B cell (primary cell): Measurements from ENCODE around the gene C11orf86. TPM values are rescaled to one million over a fixed set of nuclear protein-coding genes. Genes with fewer than 3 reads are reported as not detected.

Experiments
- ATAC-seq: fragments of 200-7000 bp; cut with Tn5 transposase; one replicate; pipeline ENCODE4 v1.10.0; 2021; ENCODE audit warnings: low read depth, mild to moderate bottlenecking, moderate number of reproducible peaks, moderate library complexity
- CTCF ChIA-PET: fragments of 350-600 bp; sonication (Branson Sonifier 250); formaldehyde crosslinking; loops from one replicate; lab custom pipeline; 2021; ENCODE audit warnings: antibody characterized with exemption, inconsistent platforms; lab: Charles Lee
- POLR2A ChIA-PET: fragments of 350-600 bp; sonication (Branson Sonifier 250); formaldehyde crosslinking; loops from one replicate; lab custom pipeline; 2021; ENCODE audit warnings: antibody characterized with exemption; lab: Charles Lee
- DNase-seq: peaks from one replicate; pipeline ENCODE4 v3.0.0; 2013
- H2AFZ ChIP-seq: 2 replicates; pipeline ENCODE4 v1.6.1; 2012; ENCODE audit warnings: mild to moderate bottlenecking, low read depth, low read length; ENCODE audit not compliant: insufficient read depth, poor library complexity, severe bottlenecking
- H3K27ac ChIP-seq, 2 donors: 1 replicate in 1 of 2; 2 replicates in 1 of 2; pipeline ENCODE4 v1.5.1; 2012 to 2013; ENCODE audit warnings: low read length in 2 of 2, mild to moderate bottlenecking in 2 of 2, moderate library complexity in 1 of 2
- H3K27me3 ChIP-seq, 4 experiments: fragments of 200-600 bp in 1 of 4; sonication (generic) in 1 of 4; replicated peaks in 1 of 4; 1 replicate in 2 of 4; 2 replicates in 2 of 4; pipeline versions ENCODE4 v1.6.1 to v1.7.0; 2013 to 2016; ENCODE audit warnings: low read length in 3 of 4, mild to moderate bottlenecking in 2 of 4, mixed read lengths in 1 of 4, moderate library complexity in 1 of 4; ENCODE audit not compliant: insufficient read depth in 4 of 4, control insufficient read depth in 3 of 4; ENCODE audit errors: control extremely low read depth in 1 of 4
- H3K36me3 ChIP-seq, 2 experiments: replicated peaks in 1 of 2; 1 replicate in 1 of 2; 2 replicates in 1 of 2; pipeline versions ENCODE4 v1.6.1 to v1.7.1; 2013; ENCODE audit warnings: low read length in 1 of 2; ENCODE audit not compliant: insufficient read depth in 2 of 2, control insufficient read depth in 1 of 2; ENCODE audit errors: control extremely low read depth in 1 of 2, extremely low read depth in 1 of 2
- H3K4me1 ChIP-seq, 2 donors: fragments of 200-600 bp in 1 of 2; sonication (generic) in 1 of 2; 1 replicate in 1 of 2; 2 replicates in 1 of 2; pipeline versions ENCODE4 v1.5.1 to v1.6.1; 2013 to 2017; ENCODE audit warnings: low read length in 2 of 2; ENCODE audit not compliant: control insufficient read depth in 2 of 2, insufficient read depth in 2 of 2
- H3K4me2 ChIP-seq: replicated peaks from 2 replicates; pipeline ENCODE3; 2012; ENCODE audit warnings: mild to moderate bottlenecking, low read depth, low read length; ENCODE audit not compliant: poor library complexity, severe bottlenecking
- H3K4me3 ChIP-seq, 5 experiments: fragments of 200-600 bp in 1 of 5; sonication (generic) in 1 of 5; 1 replicate in 3 of 5; 2 replicates in 2 of 5; pipeline versions ENCODE4 v1.5.1 to v1.7.0; 2011 to 2016; ENCODE audit warnings: low read length in 4 of 5, mild to moderate bottlenecking in 4 of 5, low read depth in 2 of 5, control low read depth in 1 of 5, moderate library complexity in 1 of 5; ENCODE audit not compliant: insufficient read depth in 1 of 5; ENCODE audit errors: control extremely low read depth in 1 of 5, extremely low read depth in 1 of 5
- H3K79me2 ChIP-seq: fragments of 200-600 bp; sonication (generic); one replicate; pipeline ENCODE4 v1.6.0; 2016; ENCODE audit warnings: low read length; ENCODE audit not compliant: control insufficient read depth, insufficient read depth
- H3K9ac ChIP-seq: fragments of 200-600 bp; sonication (generic); 2 replicates; pipeline ENCODE4 v1.6.1; 2017; ENCODE audit warnings: mild to moderate bottlenecking, low read length, moderate library complexity
- H3K9me3 ChIP-seq, 3 donors: one replicate each; pipeline versions ENCODE4 v1.6.1 to v1.7.1; 2013; ENCODE audit warnings: low read length in 2 of 3; ENCODE audit not compliant: control insufficient read depth in 2 of 3, insufficient read depth in 1 of 3; ENCODE audit errors: control extremely low read depth in 1 of 3
- H4K20me1 ChIP-seq: 2 replicates; pipeline ENCODE4 v1.6.0; 2012; ENCODE audit warnings: mild to moderate bottlenecking, low read length; ENCODE audit not compliant: insufficient read depth, control insufficient read depth, poor library complexity, severe bottlenecking
- H3K27ac Mint-ChIP-seq: one replicate; pipeline ENCODE4 v1.8.0; 2021; ENCODE audit warnings: mixed read lengths
- H3K27me3 Mint-ChIP-seq: one replicate; pipeline ENCODE4 v1.8.0; 2021; ENCODE audit warnings: mixed read lengths
- H3K4me1 Mint-ChIP-seq: one replicate; pipeline ENCODE4 v1.8.0; 2021; ENCODE audit warnings: mixed read lengths
- H3K4me3 Mint-ChIP-seq: one replicate; pipeline ENCODE4 v1.8.0; 2021; ENCODE audit warnings: mixed read lengths
- H3K9me3 Mint-ChIP-seq: one replicate; pipeline ENCODE4 v1.8.0; 2022; ENCODE audit warnings: mixed read lengths; ENCODE audit not compliant: insufficient read depth
- EZH2 ChIP-seq: IDR thresholded peaks from 2 replicates; pipeline ENCODE4 v1.6.1; 2012; ENCODE audit warnings: borderline replicate concordance, low read depth, mild to moderate bottlenecking, moderate library complexity, low read length; ENCODE audit not compliant: insufficient read depth, poor library complexity, severe bottlenecking
- WGBS: methylation state at CpG from one replicate; pipeline ENCODE4 v1.1.5; 2013; ENCODE audit warnings: missing lambda C conversion rate; ENCODE audit not compliant: insufficient coverage; 5-methylcytosine and 5-hydroxymethylcytosine counted together
- intact Hi-C: fragments of 100-400 bp; cut with micrococcal nuclease; formaldehyde crosslinking; loops from one replicate; pipeline ENCODE4 v1.10.0; 2022
- polyA plus RNA-seq: library from polyadenylated mRNA; depleted of rRNA; stranded (reverse); fragments of >200 nt; gene quantifications from 2 replicates; pipeline ENCODE4 v1.2.3, GENCODE V29; 2012
- total RNA-seq, 2 donors: library from RNA; stranded (reverse); fragments of 120-200 nt in 1 of 2; gene quantifications; 1 replicate in 1 of 2; 2 replicates in 1 of 2; pipeline versions ENCODE4 v1.2.3 to v1.2.4, GENCODE V29; 2013 to 2022
- TF ChIP-seq, protein P1 (sequence below): fragments of 200-600 bp; IDR thresholded peaks from one replicate; pipeline ENCODE4 v1.8.0; 2022; ENCODE audit warnings: antibody characterized with exemption, mild to moderate bottlenecking

Gene C11orf86
- total and polyA plus RNA-seq, 2 donors (not counting 1 experiment from before 2014, with no cell fraction given), result not detected

- H3K9me3 ChIP-seq, result no peaks in the 10 kb centered on the region
- no peaks in the 10 kb centered on the region for H3K79me2 ChIP-seq
- Mint-ChIP-seq H3K4me1 (no peaks in the 10 kb centered on the region), H3K9me3 (no peaks in the 10 kb centered on the region), H3K27me3 (peaks cover 19% of the 10 kb centered on the region), H3K27ac (no peak overlapping the region), H3K4me3 (no peak overlapping the region)
- no peak overlapping the region for H3K9ac ChIP-seq
- no peak overlapping the region for H3K4me3 ChIP-seq
- no peak overlapping the region for H3K4me2 ChIP-seq
- H3K27ac ChIP-seq, result no peak overlapping the region
- intact Hi-C loops, result no loop called here
- no peak for ATAC-seq
- H3K27me3 ChIP-seq, result peaks cover 0 to 2% (median 0%) of the 10 kb centered on the region in 4 experiments
- POLR2A ChIA-PET, result no interaction called here
- CTCF ChIA-PET, result interaction anchor here (0.7 kb wide), 1 partner anchor 45 kb away, joined by 4 read pairs; no protein-coding TSS in a partner anchor
- no peak for TF ChIP-seq EZH2
- TF ChIP-seq, protein P1, sequence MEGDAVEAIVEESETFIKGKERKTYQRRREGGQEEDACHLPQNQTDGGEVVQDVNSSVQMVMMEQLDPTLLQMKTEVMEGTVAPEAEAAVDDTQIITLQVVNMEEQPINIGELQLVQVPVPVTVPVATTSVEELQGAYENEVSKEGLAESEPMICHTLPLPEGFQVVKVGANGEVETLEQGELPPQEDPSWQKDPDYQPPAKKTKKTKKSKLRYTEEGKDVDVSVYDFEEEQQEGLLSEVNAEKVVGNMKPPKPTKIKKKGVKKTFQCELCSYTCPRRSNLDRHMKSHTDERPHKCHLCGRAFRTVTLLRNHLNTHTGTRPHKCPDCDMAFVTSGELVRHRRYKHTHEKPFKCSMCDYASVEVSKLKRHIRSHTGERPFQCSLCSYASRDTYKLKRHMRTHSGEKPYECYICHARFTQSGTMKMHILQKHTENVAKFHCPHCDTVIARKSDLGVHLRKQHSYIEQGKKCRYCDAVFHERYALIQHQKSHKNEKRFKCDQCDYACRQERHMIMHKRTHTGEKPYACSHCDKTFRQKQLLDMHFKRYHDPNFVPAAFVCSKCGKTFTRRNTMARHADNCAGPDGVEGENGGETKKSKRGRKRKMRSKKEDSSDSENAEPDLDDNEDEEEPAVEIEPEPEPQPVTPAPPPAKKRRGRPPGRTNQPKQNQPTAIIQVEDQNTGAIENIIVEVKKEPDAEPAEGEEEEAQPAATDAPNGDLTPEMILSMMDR, result no peak
- DNase-seq, result no peak
- WGBS, result 88% methylated on average over 7 of the region's 14 CpGs
- H3K36me3 ChIP-seq, result no peaks in the 10 kb centered on the region
- peak overlapping the region; percentile 19 for H2AFZ ChIP-seq
- H3K4me1 ChIP-seq, result no peaks in the 10 kb centered on the region
- no peaks in the 10 kb centered on the region for H4K20me1 ChIP-seq
Measured at GRCh38 chr11:67006029-67006884, 31.2 kb downstream of the C11orf86 start.

GRCh38 chr11:67007126-67007525 lies 32.0 kb downstream of the C11orf86 start:
- Histone ChIP-seq H3K9me3 (no peaks in the 10 kb centered on the region), H3K27ac (no peak overlapping the region), H3K9ac (no peak overlapping the region), H3K4me3 (no peak overlapping the region), H3K79me2 (no peaks in the 10 kb centered on the region), H3K4me2 (no peak overlapping the region), H2AFZ (no peak overlapping the region), H3K36me3 (no peaks in the 10 kb centered on the region), H3K4me1 (no peaks in the 10 kb centered on the region), H4K20me1 (no peaks in the 10 kb centered on the region), H3K27me3 (peaks cover 0 to 2% (median 0%) of the 10 kb centered on the region in 4 experiments)
- H3K4me3 Mint-ChIP-seq, result no peak overlapping the region
- DNase-seq, result no peak
- H3K27ac Mint-ChIP-seq, result no peak overlapping the region
- CTCF ChIA-PET, result no interaction called here
- WGBS, result 96% methylated on average over 6 of the region's 7 CpGs
- POLR2A ChIA-PET, result no interaction called here
- intact Hi-C loops, result no loop called here
- no peaks in the 10 kb centered on the region for H3K9me3 Mint-ChIP-seq
- H3K4me1 Mint-ChIP-seq, result no peaks in the 10 kb centered on the region
- H3K27me3 Mint-ChIP-seq, result peaks cover 17% of the 10 kb centered on the region
- no peak for TF ChIP-seq EZH2
- TF ChIP-seq, protein P1, result no peak
- ATAC-seq, result no peak
